ENCODE measurements around the gene NME3. TPM values are rescaled to one million over a fixed set of nuclear protein-coding genes. Genes with fewer than 3 reads are reported as not detected.
"Not testable (repeated sequence)": the region's sequence is repeated elsewhere in the genome, so short reads cannot be mapped to it uniquely, and the experiment has no call there.

Gene NME3
- total RNA-seq, 1 donor from 2014 or later: 49.5 TPM

GRCh38 chr16:1744338-1744840 lies 27.0 kb downstream of the NME3 start:
- intact Hi-C loops (cut with micrococcal nuclease): no loop called here
- Mint-ChIP-seq H3K9me3 (no peaks in the 10 kb centered on the region), H3K27me3 (ENCODE audit: insufficient read depth) (no peaks in the 10 kb centered on the region), H3K27ac (no peak overlapping the region), H3K4me1 (ENCODE audit: low read depth) (no peaks in the 10 kb centered on the region), H3K36me3 (ENCODE audit: low read depth) (peaks cover 7% of the 10 kb centered on the region), H3K4me3 (no peak overlapping the region)
- DNase-seq (ENCODE audit: low spot score): no peak

- Mint-ChIP-seq H3K27me3 (ENCODE audit: insufficient read depth) (no peaks in the 10 kb centered on the region), H3K4me3 (no peak overlapping the region), H3K9me3 (no peaks in the 10 kb centered on the region), H3K36me3 (ENCODE audit: low read depth) (peaks cover 6% of the 10 kb centered on the region), H3K27ac (no peak overlapping the region), H3K4me1 (ENCODE audit: low read depth) (no peaks in the 10 kb centered on the region)
- DNase-seq (ENCODE audit: low spot score): no peak
- intact Hi-C loops (cut with micrococcal nuclease): no loop called here
Measured at GRCh38 chr16:1743376-1744337, 27.7 kb downstream of the NME3 start.

- Mint-ChIP-seq H3K36me3 (ENCODE audit: low read depth) (peaks cover 4% of the 10 kb centered on the region), H3K27ac (no peak overlapping the region), H3K4me3 (no peak overlapping the region), H3K9me3 (no peaks in the 10 kb centered on the region), H3K27me3 (ENCODE audit: insufficient read depth) (no peaks in the 10 kb centered on the region), H3K4me1 (ENCODE audit: low read depth) (no peaks in the 10 kb centered on the region)
- no peak for DNase-seq (ENCODE audit: low spot score)
- intact Hi-C loops (cut with micrococcal nuclease): no loop called here
Measured at GRCh38 chr16:1741553-1742165, 29.7 kb downstream of the NME3 start.

DNA sequence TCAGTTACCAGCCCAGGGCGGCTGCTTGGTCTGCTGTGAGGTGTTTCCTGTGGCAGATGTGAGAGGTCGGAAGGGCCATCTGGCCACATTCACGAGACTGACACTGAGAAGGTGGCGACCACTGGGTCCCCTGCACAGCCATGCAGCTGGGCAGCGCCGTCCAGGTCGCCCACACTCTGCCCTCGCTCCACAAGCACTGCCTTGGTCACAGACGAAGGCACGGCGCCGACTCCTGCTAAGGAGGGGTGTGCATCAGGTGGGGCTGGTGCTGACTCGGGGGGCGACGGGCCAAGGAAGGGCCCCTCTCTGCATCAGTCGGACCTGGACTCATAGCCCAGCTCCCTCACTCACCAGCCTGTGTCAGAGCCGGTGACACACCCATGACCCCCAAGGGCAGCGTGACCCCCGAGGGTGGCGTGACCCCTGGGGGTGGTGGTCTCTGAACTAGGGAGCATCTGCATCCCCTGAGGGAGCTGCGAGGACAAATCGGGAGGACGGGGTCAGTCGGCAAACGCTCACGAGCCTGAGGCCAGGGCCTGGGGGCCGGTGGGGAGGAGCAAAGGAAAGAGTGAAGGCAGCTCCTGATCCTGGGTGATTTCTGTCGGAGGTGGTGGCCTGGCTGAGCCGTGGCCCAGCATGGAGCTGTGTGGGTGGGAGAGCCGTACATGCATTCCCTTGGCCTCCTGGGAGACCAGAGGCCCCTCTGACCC lies 30.4 kb downstream of the NME3 start:
- Mint-ChIP-seq H3K4me1 (ENCODE audit: low read depth) (no peaks in the 10 kb centered on the region), H3K27ac (no peak overlapping the region), H3K27me3 (ENCODE audit: insufficient read depth) (no peaks in the 10 kb centered on the region), H3K4me3 (no peak overlapping the region), H3K9me3 (no peaks in the 10 kb centered on the region), H3K36me3 (ENCODE audit: low read depth) (peaks cover 4% of the 10 kb centered on the region)
- DNase-seq (ENCODE audit: low spot score): no peak
- intact Hi-C loops (cut with micrococcal nuclease): no loop called here

DNA sequence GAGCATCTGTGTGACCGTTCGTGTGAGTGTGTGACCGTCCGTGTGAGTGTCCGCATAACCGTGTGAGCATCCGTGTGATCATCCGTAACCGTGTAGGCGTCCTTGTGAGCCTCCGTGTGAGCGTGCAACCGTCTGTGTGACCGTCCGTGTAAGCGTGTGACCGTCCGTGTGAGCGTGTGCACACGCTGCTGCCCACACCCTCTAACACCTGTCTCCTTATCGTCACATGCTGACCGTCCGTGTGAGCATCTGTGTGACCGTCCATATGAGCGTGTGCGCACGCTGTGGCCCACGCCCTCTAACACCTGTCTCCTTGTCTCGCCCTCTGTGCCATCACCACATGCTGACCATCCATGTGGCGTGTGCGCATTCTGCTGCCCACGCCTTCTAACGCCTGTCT lies 31.1 kb downstream of the NME3 start:
- Mint-ChIP-seq H3K36me3 (ENCODE audit: low read depth) (peaks cover 4% of the 10 kb centered on the region), H3K9me3 (no peaks in the 10 kb centered on the region), H3K4me3 (no peak overlapping the region), H3K4me1 (ENCODE audit: low read depth) (no peaks in the 10 kb centered on the region), H3K27ac (no peak overlapping the region), H3K27me3 (ENCODE audit: insufficient read depth) (no peaks in the 10 kb centered on the region)
- no peak for DNase-seq (ENCODE audit: low spot score)
- intact Hi-C loops (cut with micrococcal nuclease): no loop called here

GRCh38 chr16:1734816-1735215 lies 36.5 kb downstream of the NME3 start:
- H3K27me3 Mint-ChIP-seq (ENCODE audit: insufficient read depth): no peaks in the 10 kb centered on the region

GRCh38 chr16:1734123-1734522 lies 37.2 kb downstream of the NME3 start:
- Mint-ChIP-seq H3K36me3 (ENCODE audit: low read depth) (peaks cover 3% of the 10 kb centered on the region), H3K4me3 (no peak overlapping the region), H3K27ac (no peak overlapping the region), H3K27me3 (ENCODE audit: insufficient read depth) (no peaks in the 10 kb centered on the region), H3K9me3 (no peaks in the 10 kb centered on the region), H3K4me1 (ENCODE audit: low read depth) (no peaks in the 10 kb centered on the region)
- no peak for DNase-seq (ENCODE audit: low spot score)
- intact Hi-C loops (cut with micrococcal nuclease): no loop called here

More at GRCh38 chr16:1734816-1735215, 36.5 kb downstream of the NME3 start:
- Mint-ChIP-seq H3K4me1 (ENCODE audit: low read depth) (no peaks in the 10 kb centered on the region), H3K36me3 (ENCODE audit: low read depth) (peaks cover 3% of the 10 kb centered on the region), H3K27ac (no peak overlapping the region), H3K9me3 (no peaks in the 10 kb centered on the region), H3K4me3 (no peak overlapping the region)
- DNase-seq (ENCODE audit: low spot score): no peak
- intact Hi-C loops (cut with micrococcal nuclease): no loop called here

DNA sequence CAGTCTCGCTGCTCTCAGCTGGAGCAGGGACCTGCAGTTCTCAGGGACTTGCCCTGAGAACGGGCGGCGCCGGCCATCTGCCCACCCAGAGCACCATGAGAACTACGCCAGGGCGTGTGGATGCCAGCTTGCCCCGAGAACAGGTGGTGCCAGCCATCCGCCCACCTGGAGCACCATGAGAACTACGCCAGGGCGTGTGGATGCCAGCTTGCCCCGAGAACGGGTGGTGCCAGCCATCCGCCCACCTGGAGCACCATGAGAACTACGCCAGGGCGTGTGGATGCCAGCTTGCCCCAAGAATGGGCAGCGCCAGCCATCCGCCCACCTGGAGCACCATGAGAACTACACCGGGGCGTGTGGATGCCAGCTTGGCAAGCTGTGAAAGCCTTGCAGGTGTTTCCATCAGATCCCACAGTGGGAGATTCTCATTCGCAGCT lies 38.8 kb downstream of the NME3 start:
- DNase-seq (ENCODE audit: low spot score); H3K27me3 Mint-ChIP-seq (ENCODE audit: insufficient read depth); intact Hi-C loops (cut with micrococcal nuclease); H3K4me3 Mint-ChIP-seq; H3K27ac Mint-ChIP-seq; H3K4me1 Mint-ChIP-seq (ENCODE audit: low read depth); H3K9me3 Mint-ChIP-seq; H3K36me3 Mint-ChIP-seq (ENCODE audit: low read depth): not testable (repeated sequence)

GRCh38 chr16:1732071-1732470 lies 39.3 kb downstream of the NME3 start:
- no peaks in the 10 kb centered on the region for H3K4me1 Mint-ChIP-seq (ENCODE audit: low read depth)
- peaks cover 6% of the 10 kb centered on the region for H3K36me3 Mint-ChIP-seq (ENCODE audit: low read depth)
- no peak for DNase-seq (ENCODE audit: low spot score)
- no peak overlapping the region for H3K4me3 Mint-ChIP-seq
- intact Hi-C loops (cut with micrococcal nuclease): no loop called here
- no peak overlapping the region for H3K27ac Mint-ChIP-seq
- H3K27me3 Mint-ChIP-seq (ENCODE audit: insufficient read depth): no peaks in the 10 kb centered on the region
- H3K9me3 Mint-ChIP-seq: no peaks in the 10 kb centered on the region

DNA sequence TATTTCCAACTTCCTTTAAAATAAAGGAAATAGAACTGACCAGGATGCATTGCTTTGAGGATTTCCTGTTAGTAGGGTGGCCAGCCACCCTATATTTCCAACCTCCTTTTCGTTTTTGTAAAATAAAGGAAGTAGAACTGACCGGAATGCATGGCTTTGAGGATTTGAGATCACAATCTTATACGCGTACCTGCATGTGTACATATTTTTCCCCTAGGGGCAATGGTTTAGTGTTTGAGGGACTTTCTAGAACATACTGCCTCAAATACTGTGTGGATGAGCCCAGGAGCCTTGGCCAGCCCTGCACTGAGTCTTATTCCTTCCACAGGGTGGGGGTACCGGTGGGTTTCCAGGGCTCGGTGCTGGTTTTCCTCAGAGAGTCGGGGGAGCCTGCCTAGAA lies 39.7 kb downstream of the NME3 start:
- Mint-ChIP-seq H3K36me3 (ENCODE audit: low read depth) (peaks cover 9% of the 10 kb centered on the region), H3K4me1 (ENCODE audit: low read depth) (no peaks in the 10 kb centered on the region), H3K4me3 (no peak overlapping the region), H3K27me3 (ENCODE audit: insufficient read depth) (no peaks in the 10 kb centered on the region), H3K9me3 (no peaks in the 10 kb centered on the region), H3K27ac (no peak overlapping the region)
- intact Hi-C loops (cut with micrococcal nuclease): no loop called here
- DNase-seq (ENCODE audit: low spot score): no peak

GRCh38 chr16:1731073-1731472 lies 40.3 kb downstream of the NME3 start:
- Mint-ChIP-seq H3K4me3 (no peak overlapping the region), H3K4me1 (ENCODE audit: low read depth) (no peaks in the 10 kb centered on the region), H3K9me3 (no peaks in the 10 kb centered on the region), H3K27ac (no peak overlapping the region), H3K36me3 (ENCODE audit: low read depth) (peaks cover 9% of the 10 kb centered on the region), H3K27me3 (ENCODE audit: insufficient read depth) (no peaks in the 10 kb centered on the region)
- DNase-seq (ENCODE audit: low spot score): no peak
- intact Hi-C loops (cut with micrococcal nuclease): no loop called here

GRCh38 chr16:1729445-1729844 lies 41.9 kb downstream of the NME3 start:
- DNase-seq (ENCODE audit: low spot score): no peak
- Mint-ChIP-seq H3K27me3 (ENCODE audit: insufficient read depth) (no peaks in the 10 kb centered on the region), H3K4me3 (no peak overlapping the region), H3K36me3 (ENCODE audit: low read depth) (peaks cover 9% of the 10 kb centered on the region), H3K4me1 (ENCODE audit: low read depth) (no peaks in the 10 kb centered on the region), H3K9me3 (no peaks in the 10 kb centered on the region), H3K27ac (no peak overlapping the region)
- intact Hi-C loops (cut with micrococcal nuclease): no loop called here

- Mint-ChIP-seq H3K4me3 (no peak overlapping the region), H3K9me3 (no peaks in the 10 kb centered on the region), H3K27me3 (ENCODE audit: insufficient read depth) (no peaks in the 10 kb centered on the region), H3K4me1 (ENCODE audit: low read depth) (no peaks in the 10 kb centered on the region), H3K36me3 (ENCODE audit: low read depth) (peaks cover 9% of the 10 kb centered on the region), H3K27ac (no peak overlapping the region)
- intact Hi-C loops (cut with micrococcal nuclease): no loop called here
- DNase-seq (ENCODE audit: low spot score): no peak
Measured at GRCh38 chr16:1729026-1729425, 42.3 kb downstream of the NME3 start.
